K562 (cell line): ENCODE results near the gene TRAPPC5. TPM values are rescaled to one million over a fixed set of nuclear protein-coding genes. Genes with fewer than 3 reads are reported as not detected.

Experiments
- ATAC-seq: fragments of 200-7000 bp; cut with Tn5 transposase; 3 replicates; pipeline ENCODE4 v1.9.1; 2020; ENCODE audit warnings: moderate library complexity
- BruUV-seq: library from RNA; stranded (reverse); fragments of 400-500 nt; replicated peaks from 2 replicates; lab custom pipeline; 2021; lab: Mats Ljungman, UMichigan
- CTCF ChIA-PET: fragments of 300-600 bp; formaldehyde crosslinking; extraction: SDS; loops from one replicate; lab custom pipeline; 2021; ENCODE audit warnings: low intra/inter-chr PET ratio; lab: Yijun Ruan, JAX
- POLR2A ChIA-PET: fragments of 300-600, 350-650 bp; sonication (Branson Sonifier 250); formaldehyde crosslinking; extraction: SDS; loops from one replicate; lab custom pipeline; 2021; ENCODE audit warnings: antibody characterized with exemption, inconsistent platforms; lab: Yijun Ruan, JAX
- DNase-seq, 4 experiments: peaks; one replicate each; pipeline versions ENCODE4 v3.0.0 to v3.0.0-alpha.2; 2011 to 2018; ENCODE audit warnings: low spot score in 3 of 4, mixed read lengths in 3 of 4; ENCODE audit errors: extremely low read depth in 1 of 4
- FAIRE-seq: peaks from 2 replicates; lab custom pipeline; 2011; peaks lifted over from hg19 to GRCh38; lab: Jason Lieb, UNC
- H2AFZ ChIP-seq: 2 replicates; pipeline ENCODE4 v1.6.0; 2011; ENCODE audit warnings: low read depth, low read length, control low read depth, inconsistent platforms
- H3K27ac ChIP-seq: fragments of 200-600 bp; 3 replicates; pipeline ENCODE4 v1.8.0; 2011; ENCODE audit warnings: low read depth, mild to moderate bottlenecking, control low read depth, inconsistent platforms, low read length, moderate library complexity, mixed read lengths; ENCODE audit errors: extremely low read depth
- H3K27me3 ChIP-seq, 2 experiments: fragments of 300-600 bp in 1 of 2; 2 replicates in 1 of 2; 3 replicates in 1 of 2; pipeline versions ENCODE4 v1.6.0 to v1.8.0; 2011; ENCODE audit warnings: inconsistent platforms in 2 of 2, low read length in 2 of 2, mild to moderate bottlenecking in 1 of 2, mixed read lengths in 1 of 2, moderate library complexity in 1 of 2; ENCODE audit not compliant: control insufficient read depth in 2 of 2, insufficient read depth in 2 of 2
- H3K36me3 ChIP-seq: fragments of 300-600 bp; 3 replicates; pipeline ENCODE4 v1.8.0; 2011; ENCODE audit warnings: mild to moderate bottlenecking, low read length, inconsistent platforms; ENCODE audit not compliant: control insufficient read depth, insufficient read depth
- H3K4me1 ChIP-seq, 2 experiments: fragments of 200-600 bp in 1 of 2; replicated peaks in 1 of 2; 2 replicates in 1 of 2; 3 replicates in 1 of 2; pipeline versions ENCODE4 v1.5.1 to v1.8.0; 2011; ENCODE audit warnings: inconsistent platforms in 2 of 2, low read length in 2 of 2, mild to moderate bottlenecking in 1 of 2, mixed read lengths in 1 of 2, moderate library complexity in 1 of 2; ENCODE audit not compliant: control insufficient read depth in 2 of 2, insufficient read depth in 2 of 2
- H3K4me2 ChIP-seq: 2 replicates; pipeline ENCODE4 v1.6.1; 2011; ENCODE audit warnings: low read length, control low read depth, inconsistent platforms, mixed read lengths; ENCODE audit not compliant: insufficient read depth
- H3K4me3 ChIP-seq: fragments of 200-600 bp; sonication (generic), shearing (Covaris generic); 2 replicates; pipeline ENCODE4 v1.5.1; 2016; ENCODE audit warnings: control low read depth, inconsistent platforms
- H3K79me2 ChIP-seq: fragments of 200-600 bp; 3 replicates; pipeline ENCODE4 v1.8.0; 2011; ENCODE audit warnings: low read length, inconsistent platforms; ENCODE audit not compliant: control insufficient read depth, insufficient read depth
- H3K9ac ChIP-seq, 2 experiments: 2 replicates each; pipeline versions ENCODE4 v1.6.0 to v1.6.1; 2011; ENCODE audit warnings: low read depth in 2 of 2, low read length in 2 of 2, control low read depth in 1 of 2, inconsistent platforms in 1 of 2, mild to moderate bottlenecking in 1 of 2, mixed read lengths in 1 of 2; ENCODE audit not compliant: insufficient read depth in 1 of 2
- H3K9me1 ChIP-seq: one replicate; pipeline ENCODE4 v1.6.0; 2011; ENCODE audit warnings: inconsistent platforms, mild to moderate bottlenecking, low read length, moderate library complexity; ENCODE audit not compliant: control insufficient read depth, insufficient read depth
- H3K9me3 ChIP-seq: replicated peaks from 2 replicates; pipeline ENCODE4 v1.5.1; 2011; ENCODE audit warnings: low read depth, low read length, inconsistent platforms; ENCODE audit not compliant: control insufficient read depth, insufficient read depth
- H4K20me1 ChIP-seq: replicated peaks from 2 replicates; pipeline ENCODE4 v1.6.1; 2011; ENCODE audit warnings: low read length, inconsistent platforms, mixed read lengths; ENCODE audit not compliant: control insufficient read depth, insufficient read depth
- CHD4 ChIP-seq: fragments of 200-600 bp; sonication (generic); IDR thresholded peaks from 3 replicates; pipeline ENCODE4 v1.6.1; 2012; ENCODE audit warnings: low read depth, mild to moderate bottlenecking, mixed read lengths, low read length, inconsistent platforms; ENCODE audit not compliant: insufficient read depth, insufficient replicate concordance, poor library complexity, severe bottlenecking
- ELF2 ChIP-seq: fragments of 250-450 bp; sonication (Bioruptor Pico); IDR thresholded peaks from 2 replicates; pipeline ENCODE4 v1.5.0; 2021; ENCODE audit warnings: mild to moderate bottlenecking
- JUN ChIP-seq, 2 experiments: sonication (generic) in 1 of 2; formaldehyde crosslinking in 1 of 2; IDR thresholded peaks; 2 replicates each; pipeline versions ENCODE4 v1.6.1 to v1.8.0; 2012 to 2022; ENCODE audit warnings: borderline replicate concordance in 2 of 2, mild to moderate bottlenecking in 2 of 2, improper control_type of control experiment in 1 of 2, low read depth in 1 of 2, low read length in 1 of 2, missing genetic modification reagents in 1 of 2
- KLF13 ChIP-seq: fragments of 450-650 bp; IDR thresholded peaks from 2 replicates; pipeline ENCODE4 v1.6.1; 2016; ENCODE audit warnings: missing genetic modification characterization, low read depth, mild to moderate bottlenecking, missing compliant biosample characterization, moderate library complexity, borderline replicate concordance
- PML ChIP-seq: IDR thresholded peaks from 2 replicates; pipeline ENCODE4 v1.6.1; 2012; ENCODE audit warnings: low read length, inconsistent platforms
- POLR2AphosphoS2 ChIP-seq: IDR thresholded peaks from 2 replicates; pipeline ENCODE4 v1.6.1; 2012; ENCODE audit warnings: low read length, improper control_type of control experiment
- POLR2AphosphoS5 ChIP-seq: IDR thresholded peaks from 2 replicates; pipeline ENCODE4 v1.6.1; 2011; ENCODE audit warnings: mild to moderate bottlenecking, low read depth, low read length, moderate library complexity; ENCODE audit not compliant: control insufficient read depth, insufficient read depth
- SMAD2 ChIP-seq: fragments of 150-350 bp; IDR thresholded peaks from 2 replicates; pipeline ENCODE4 v1.6.1; 2014; ENCODE audit warnings: low read depth, mild to moderate bottlenecking, low read length
- TFAP4 ChIP-seq: sonication (generic); formaldehyde crosslinking; IDR thresholded peaks from 2 replicates; pipeline ENCODE4 v1.8.0; 2022; ENCODE audit warnings: missing genetic modification reagents, mild to moderate bottlenecking, moderate library complexity, borderline replicate concordance
- ZNF431 ChIP-seq: sonication (generic); formaldehyde crosslinking; IDR thresholded peaks from 2 replicates; pipeline ENCODE4 v1.8.0; 2022; ENCODE audit warnings: mild to moderate bottlenecking, missing genetic modification reagents
- WGBS: fragments of 100-300 bp; shearing (Covaris generic); methylation state at CpG from one replicate; pipeline ENCODE4 v1.1.6; 2016; ENCODE audit warnings: low coverage, mixed read lengths; ENCODE audit not compliant: insufficient coverage; ENCODE audit errors: missing lambda C conversion rate; 5-methylcytosine and 5-hydroxymethylcytosine counted together
- in situ Hi-C: fragments of 300-500 bp; cut with MboI; formaldehyde crosslinking; loops from 4 replicates; pipeline ENCODE4 v1.15.0; 2018; ENCODE audit warnings: inconsistent platforms, mixed read lengths
- intact Hi-C: fragments of 100-400 bp; cut with micrococcal nuclease; formaldehyde crosslinking; loops from 2 replicates; pipeline ENCODE4 v1.14.2; 2022
- polyA plus RNA-seq, 8 experiments: library from polyadenylated mRNA; depleted of rRNA in 4 of 8; stranded (reverse) in 5 of 8; unstranded in 3 of 8; fragments of >200 nt; fragmentation: Nextera tagmentation in 2 of 8; fragmentation: Illumina TruSeq in 1 of 8; extraction: Ambion mirVana in 2 of 8; extraction: Trizol in 1 of 8; gene quantifications; 2 replicates each; pipeline versions ENCODE4 v1.2.1 to v1.2.3, GENCODE V29; 2011 to 2014; ENCODE audit warnings: inconsistent platforms in 1 of 8, missing spikeins in 1 of 8
- total RNA-seq, 7 experiments: library from RNA; depleted of rRNA in 6 of 7; stranded (reverse); fragments of >200 nt in 6 of 7; fragmentation: Illumina TruSeq in 2 of 7; extraction: Trizol in 2 of 7; gene quantifications; 2 replicates each; pipeline versions ENCODE4 v1.2.1 to v1.2.3, GENCODE V29; 2011 to 2021; ENCODE audit warnings: low replicate concordance in 1 of 7
- TF ChIP-seq, protein P1 (sequence below): fragments of 450-650 bp; formaldehyde crosslinking; IDR thresholded peaks from 2 replicates; pipeline ENCODE4 v1.4.0; 2020; ENCODE audit warnings: mild to moderate bottlenecking, mixed read lengths
- TF ChIP-seq, protein P2 (sequence below): fragments of 250-450 bp; sonication (Bioruptor Pico); IDR thresholded peaks from 2 replicates; pipeline ENCODE4 v1.4.0; 2020

Gene TRAPPC5
- total and polyA plus RNA-seq, 9 of the 15 experiments (the other 6 are each of a cell fraction or from before 2014, with no cell fraction given) = 2.0 to 76.9 (median 29.3) TPM

GRCh38 chr19:7648265-7649014, 32.2 kb upstream of the TRAPPC5 start:
- ChIA-PET POLR2A (interaction anchor here (0.5 to 2.9 kb wide), 4 partner anchors 11 to 20 kb away, joined by 3 to 18 read pairs (median 3); partner anchors contain the start of genes RETN and STXBP2), CTCF (no interaction called here)
- no TSS peak for BruUV-seq
- no peak overlapping the region for H3K9ac ChIP-seq
- no peak overlapping the region for H2AFZ ChIP-seq
- WGBS = 58% methylated on average over 14 of the region's 15 CpGs
- peaks cover 2 to 38% of the 10 kb centered on the region in 2 experiments; a peak in 4 of 5 replicates for H3K4me1 ChIP-seq
- intact Hi-C loops = no loop called here
- DNase-seq (no peak), FAIRE-seq (peak; percentile 64), ATAC-seq (no peak)
- H3K9me3 ChIP-seq = no peaks in the 10 kb centered on the region
- no peaks in the 10 kb centered on the region for H3K27me3 ChIP-seq
- H4K20me1 ChIP-seq = peaks cover 5% of the 10 kb centered on the region
- no peak overlapping the region for H3K4me2 ChIP-seq
- peaks cover 32% of the 10 kb centered on the region; the same call in 2 of the 3 replicates for H3K36me3 ChIP-seq
- H3K9me1 ChIP-seq = no peaks in the 10 kb centered on the region
- in situ Hi-C loops = no loop called here
- H3K27ac ChIP-seq = no peak overlapping the region
- H3K79me2 ChIP-seq = no peaks in the 10 kb centered on the region
- no peak overlapping the region for H3K4me3 ChIP-seq
- peak; percentile 69 for TF ChIP-seq TFAP4 (CRISPR knock-in tag)
- peak; percentile 90; the same call in 1 of the 2 replicates for TF ChIP-seq POLR2AphosphoS2
- no peak for TF ChIP-seq PML
- TF ChIP-seq KLF13 (tag) = no peak
- TF ChIP-seq POLR2AphosphoS5 = peak; percentile 6; the same call in 1 of the 2 replicates
- TF ChIP-seq SMAD2 = no peak
- TF ChIP-seq JUN (IDR thresholded peaks at IDR 0.05; ENCODE audit: borderline replicate concordance, low read depth, low read length) = no peak
- TF ChIP-seq JUN (CRISPR knock-in tag; IDR thresholded peaks at IDR 0.05; ENCODE audit: borderline replicate concordance) = 0 out of 2 replicates have a peak, but pooled peaks have one; percentile 27
- TF ChIP-seq ZNF431 (CRISPR knock-in tag) = 0 out of 2 replicates have a peak, but pooled peaks have one; percentile 33
- TF ChIP-seq, protein P1, sequence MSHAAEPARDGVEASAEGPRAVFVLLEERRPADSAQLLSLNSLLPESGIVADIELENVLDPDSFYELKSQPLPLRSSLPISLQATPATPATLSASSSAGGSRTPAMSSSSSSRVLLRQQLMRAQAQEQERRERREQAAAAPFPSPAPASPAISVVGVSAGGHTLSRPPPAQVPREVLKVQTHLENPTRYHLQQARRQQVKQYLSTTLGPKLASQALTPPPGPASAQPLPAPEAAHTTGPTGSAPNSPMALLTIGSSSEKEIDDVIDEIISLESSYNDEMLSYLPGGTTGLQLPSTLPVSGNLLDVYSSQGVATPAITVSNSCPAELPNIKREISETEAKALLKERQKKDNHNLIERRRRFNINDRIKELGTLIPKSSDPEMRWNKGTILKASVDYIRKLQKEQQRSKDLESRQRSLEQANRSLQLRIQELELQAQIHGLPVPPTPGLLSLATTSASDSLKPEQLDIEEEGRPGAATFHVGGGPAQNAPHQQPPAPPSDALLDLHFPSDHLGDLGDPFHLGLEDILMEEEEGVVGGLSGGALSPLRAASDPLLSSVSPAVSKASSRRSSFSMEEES = no peak
- TF ChIP-seq ELF2 (CRISPR knock-in tag) = 0 out of 2 replicates have a peak, but pooled peaks have one; percentile 32
- peak; percentile 36 for TF ChIP-seq CHD4
- TF ChIP-seq, protein P2, sequence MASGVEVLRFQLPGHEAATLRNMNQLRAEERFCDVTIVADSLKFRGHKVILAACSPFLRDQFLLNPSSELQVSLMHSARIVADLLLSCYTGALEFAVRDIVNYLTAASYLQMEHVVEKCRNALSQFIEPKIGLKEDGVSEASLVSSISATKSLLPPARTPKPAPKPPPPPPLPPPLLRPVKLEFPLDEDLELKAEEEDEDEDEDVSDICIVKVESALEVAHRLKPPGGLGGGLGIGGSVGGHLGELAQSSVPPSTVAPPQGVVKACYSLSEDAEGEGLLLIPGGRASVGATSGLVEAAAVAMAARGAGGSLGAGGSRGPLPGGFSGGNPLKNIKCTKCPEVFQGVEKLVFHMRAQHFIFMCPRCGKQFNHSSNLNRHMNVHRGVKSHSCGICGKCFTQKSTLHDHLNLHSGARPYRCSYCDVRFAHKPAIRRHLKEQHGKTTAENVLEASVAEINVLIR = no peak
